ENCODE data around the gene GABRG3. TPM values are rescaled to one million over a fixed set of nuclear protein-coding genes. Genes with fewer than 3 reads are reported as not detected.

Gene GABRG3
- polyA plus RNA-seq, 3 donors, result 0.92 to 2.1 (median 1.2) TPM

DNA sequence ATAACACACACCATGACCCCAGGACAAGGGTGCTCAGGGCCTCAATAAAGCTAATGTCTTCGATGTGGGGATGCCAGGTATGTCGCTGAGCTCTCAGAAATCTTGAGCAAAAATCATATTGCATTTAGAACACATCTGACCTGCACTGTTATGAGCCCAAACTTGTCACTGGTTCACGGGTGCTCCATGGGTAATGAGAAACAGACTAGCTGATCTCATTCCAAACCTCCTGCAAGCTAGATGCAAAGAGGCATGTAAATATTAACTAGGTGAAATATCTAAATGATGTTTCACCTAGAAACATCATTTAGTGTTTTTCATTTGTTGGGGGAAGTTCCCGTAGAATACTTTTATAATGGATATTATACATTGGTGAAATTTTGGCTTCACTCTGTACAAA lies 578.8 kb downstream of the GABRG3 start:
- no peak for DNase-seq (ENCODE audit: extremely low read depth in 1 of 11, low read depth in 9 of 11, low spot score in 4 of 11)

DNA sequence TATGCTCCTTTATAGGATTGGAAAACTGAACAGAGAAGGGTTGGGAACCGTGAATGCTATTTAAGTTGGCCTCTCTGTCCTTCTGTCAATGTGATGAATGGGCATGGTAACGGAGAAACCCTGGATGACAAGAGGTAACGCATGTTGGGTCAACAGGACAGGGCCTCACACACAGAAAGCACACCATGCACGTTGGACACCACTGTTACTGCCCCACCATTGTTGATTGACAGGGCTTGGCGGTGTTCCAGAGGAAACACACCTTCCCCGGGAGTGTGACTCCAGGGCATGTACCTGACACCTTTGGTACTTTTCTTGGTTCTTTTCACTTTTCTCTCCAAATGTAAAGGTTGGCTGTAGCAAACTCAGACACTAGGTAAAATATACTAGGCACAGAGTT lies 579.7 kb downstream of the GABRG3 start:
- no peak for DNase-seq (ENCODE audit: extremely low read depth in 1 of 11, low read depth in 9 of 11, low spot score in 4 of 11)

- DNase-seq (ENCODE audit: extremely low read depth in 1 of 11, low read depth in 9 of 11, low spot score in 4 of 11), result no peak
Observed at GRCh38 chr15:27561816-27562215, 590.8 kb downstream of the GABRG3 start.

DNA sequence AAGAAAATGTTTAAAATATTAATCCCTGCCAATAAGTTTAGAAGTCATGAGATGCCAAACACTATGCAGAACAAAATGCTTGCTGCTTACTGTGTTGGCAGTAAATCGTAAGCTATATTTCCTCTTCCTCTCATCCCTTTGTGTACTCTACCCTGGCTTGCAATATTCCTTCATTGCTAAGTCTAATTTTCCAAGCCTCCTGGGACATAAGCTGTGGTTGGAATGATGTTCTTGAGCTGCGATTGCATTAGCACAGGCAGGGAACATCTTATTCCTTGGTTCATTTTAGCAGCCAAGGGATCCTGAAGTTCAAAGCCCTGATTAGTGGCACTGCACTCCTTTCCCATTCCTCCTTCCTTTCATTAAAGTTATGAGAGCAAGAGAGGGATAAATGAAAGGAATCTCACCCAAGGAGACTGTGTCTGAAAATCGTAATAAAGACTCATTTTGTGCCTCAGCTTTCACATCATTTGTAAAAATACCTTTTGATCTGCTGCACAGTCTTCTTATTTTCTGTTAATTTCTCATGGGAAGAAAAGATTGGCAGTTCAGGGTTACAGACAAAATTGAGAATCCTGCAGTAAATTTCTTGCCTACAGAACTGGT lies 592.9 kb downstream of the GABRG3 start:
- no peak for DNase-seq (ENCODE audit: extremely low read depth in 1 of 11, low read depth in 9 of 11, low spot score in 4 of 11)

DNA sequence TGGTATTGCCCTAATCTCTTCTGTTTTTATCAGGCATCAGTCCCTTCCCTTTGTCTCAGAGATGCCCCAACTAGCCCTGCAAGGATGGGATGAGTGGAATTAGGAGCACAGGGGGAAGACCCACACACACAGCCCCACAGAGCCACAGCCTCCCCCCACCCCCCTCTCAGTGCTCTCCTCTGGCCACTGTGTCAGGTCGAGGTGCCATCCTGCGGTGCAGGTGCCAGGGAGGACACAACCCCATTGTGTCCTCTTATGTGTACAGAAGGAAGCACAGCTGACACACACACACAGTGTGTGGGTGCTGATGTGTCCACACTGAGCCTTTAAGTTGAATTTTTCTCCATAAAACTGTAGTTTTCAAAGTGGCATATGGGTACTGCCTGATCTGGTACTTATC lies 593.7 kb downstream of the GABRG3 start:
- DNase-seq (ENCODE audit: extremely low read depth in 1 of 11, low read depth in 9 of 11, low spot score in 4 of 11), result no peak

- DNase-seq (ENCODE audit: extremely low read depth in 1 of 11, low read depth in 9 of 11, low spot score in 4 of 11), result no peak
Observed at GRCh38 chr15:27570746-27571145, 599.8 kb downstream of the GABRG3 start.

GRCh38 chr15:27573805-27574485 lies 603.0 kb downstream of the GABRG3 start:
- peak in 3 of 11 donors; percentile 4 to 28 (median 11) for DNase-seq (ENCODE audit: extremely low read depth in 1 of 11, low read depth in 9 of 11, low spot score in 4 of 11)

DNA sequence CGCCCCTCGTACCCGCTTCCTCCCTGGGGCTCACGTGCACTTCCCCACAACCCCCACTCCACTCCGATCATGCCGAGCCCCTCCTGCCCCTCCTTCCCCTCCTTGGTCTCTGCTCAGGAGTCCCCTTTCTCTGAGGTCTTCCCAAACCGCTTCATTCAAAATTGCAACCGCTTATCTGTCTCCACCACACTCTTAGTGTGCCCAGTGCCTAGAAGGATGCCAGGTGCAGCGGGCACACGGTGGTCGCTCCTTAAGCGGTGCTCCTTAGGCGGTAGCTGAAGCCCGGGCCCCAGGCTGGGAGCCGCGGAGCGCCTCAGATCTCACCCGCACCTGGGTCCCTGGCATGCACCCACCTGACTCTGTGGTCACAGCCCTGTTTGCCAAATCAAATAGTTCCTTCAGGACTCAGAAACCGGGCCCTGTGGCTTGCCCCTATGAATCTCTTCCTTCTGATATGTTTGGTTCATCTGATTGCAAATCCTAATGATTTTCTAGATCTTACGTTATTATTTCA lies 603.6 kb downstream of the GABRG3 start:
- no peak for DNase-seq (ENCODE audit: extremely low read depth in 1 of 11, low read depth in 9 of 11, low spot score in 4 of 11)

- no peak for DNase-seq (ENCODE audit: extremely low read depth in 1 of 11, low read depth in 9 of 11, low spot score in 4 of 11)
Observed at GRCh38 chr15:27575521-27575920, 604.5 kb downstream of the GABRG3 start.

DNA sequence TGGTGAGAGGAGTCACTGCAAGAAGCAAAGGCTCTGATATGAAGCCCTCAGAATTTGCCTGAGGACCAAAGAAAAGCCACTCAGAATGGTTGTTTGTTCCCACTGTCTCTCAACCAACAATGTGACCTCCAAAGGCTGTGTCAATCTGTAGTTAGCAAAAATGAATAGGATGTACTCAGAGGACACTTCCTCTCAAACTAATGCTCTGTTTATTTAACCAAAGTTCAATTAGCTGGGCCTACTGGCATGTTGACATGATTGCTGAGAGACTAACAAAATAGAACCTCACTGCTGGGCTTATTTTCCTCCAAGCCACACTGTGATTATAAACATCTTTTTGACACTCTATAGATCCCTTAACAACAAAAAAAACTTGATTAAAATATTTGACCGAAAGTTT lies 605.6 kb downstream of the GABRG3 start:
- no peak for DNase-seq (ENCODE audit: extremely low read depth in 1 of 11, low read depth in 9 of 11, low spot score in 4 of 11)

- no peak for DNase-seq (ENCODE audit: extremely low read depth in 1 of 11, low read depth in 9 of 11, low spot score in 4 of 11)
Observed at GRCh38 chr15:27579738-27580137, 608.8 kb downstream of the GABRG3 start.

DNA sequence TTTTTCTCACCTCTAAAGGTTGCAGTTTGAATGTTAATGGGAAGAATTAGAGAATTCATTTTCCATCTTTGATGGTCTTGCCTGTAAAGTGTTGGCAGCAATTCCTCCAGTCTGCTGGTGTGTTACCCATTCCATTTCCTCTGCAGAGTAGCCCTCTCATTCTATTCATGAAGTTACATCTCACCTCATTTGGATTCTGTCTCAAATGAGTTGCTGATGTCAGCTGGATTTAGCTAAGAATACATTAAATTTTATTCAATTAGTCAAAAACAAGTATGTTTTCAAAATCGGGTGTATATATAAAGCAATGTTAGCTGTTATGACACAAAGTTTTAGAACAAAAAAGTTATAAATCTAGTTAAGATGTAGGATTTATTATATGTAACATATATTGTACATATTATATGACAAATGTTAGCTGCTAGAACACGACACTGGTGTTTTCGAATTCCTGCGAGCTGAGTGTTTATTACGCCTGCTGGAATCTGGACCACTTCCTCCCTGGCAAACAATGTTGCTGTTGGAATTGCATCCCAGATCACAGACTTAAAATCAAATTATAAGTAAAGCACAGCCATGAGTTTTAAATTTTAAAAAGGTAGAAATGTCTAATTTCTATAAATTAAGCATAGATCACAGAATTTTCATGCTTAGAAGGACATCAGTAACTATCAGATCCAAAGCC lies 611.9 kb downstream of the GABRG3 start:
- DNase-seq (ENCODE audit: extremely low read depth in 1 of 11, low read depth in 9 of 11, low spot score in 4 of 11), result no peak

DNA sequence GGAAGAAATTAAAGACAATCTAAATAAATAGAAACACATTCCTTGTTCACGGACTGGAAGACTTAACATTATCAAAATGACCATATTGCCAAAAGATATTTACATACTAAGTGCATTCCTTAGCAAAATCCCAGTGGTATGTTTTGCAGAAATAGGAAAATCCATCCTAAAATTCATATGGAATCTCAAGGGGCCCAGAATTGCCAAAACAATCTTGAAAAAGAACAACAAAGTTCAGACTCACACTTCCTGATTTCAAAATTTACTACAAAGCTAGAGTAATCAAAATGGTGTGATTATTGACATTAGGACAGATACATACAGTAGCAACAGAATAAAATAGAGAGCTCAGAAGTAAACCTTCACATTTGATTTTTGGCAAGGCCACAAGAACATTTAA lies 612.7 kb downstream of the GABRG3 start:
- DNase-seq (ENCODE audit: extremely low read depth in 1 of 11, low read depth in 9 of 11, low spot score in 4 of 11), result no peak

- DNase-seq (ENCODE audit: extremely low read depth in 1 of 11, low read depth in 9 of 11, low spot score in 4 of 11), result no peak
Observed at GRCh38 chr15:27585041-27585640, 614.2 kb downstream of the GABRG3 start.

GRCh38 chr15:27587810-27588209 lies 616.8 kb downstream of the GABRG3 start:
- DNase-seq (ENCODE audit: extremely low read depth in 1 of 11, low read depth in 9 of 11, low spot score in 4 of 11), result no peak

DNA sequence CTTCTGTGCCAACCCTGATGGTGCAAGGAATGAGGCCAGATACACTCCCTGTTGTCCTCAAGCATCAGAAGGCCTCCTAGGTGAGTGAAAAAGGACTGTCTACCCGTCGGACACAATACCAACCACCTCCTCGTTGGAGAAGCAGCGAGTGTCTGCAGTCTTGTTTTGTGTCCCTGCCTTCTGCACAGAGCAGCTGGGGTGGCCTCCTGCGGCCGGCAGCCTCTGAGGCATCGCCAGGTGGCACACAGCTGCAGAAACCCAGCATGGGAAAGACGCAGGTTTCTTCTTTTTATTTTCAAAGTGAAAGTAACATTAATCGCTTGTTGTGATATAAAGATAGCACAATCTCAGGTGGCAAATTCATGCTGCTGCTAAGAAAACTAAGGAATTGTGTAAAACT lies 618.3 kb downstream of the GABRG3 start:
- no peak for DNase-seq (ENCODE audit: extremely low read depth in 1 of 11, low read depth in 9 of 11, low spot score in 4 of 11)

DNA sequence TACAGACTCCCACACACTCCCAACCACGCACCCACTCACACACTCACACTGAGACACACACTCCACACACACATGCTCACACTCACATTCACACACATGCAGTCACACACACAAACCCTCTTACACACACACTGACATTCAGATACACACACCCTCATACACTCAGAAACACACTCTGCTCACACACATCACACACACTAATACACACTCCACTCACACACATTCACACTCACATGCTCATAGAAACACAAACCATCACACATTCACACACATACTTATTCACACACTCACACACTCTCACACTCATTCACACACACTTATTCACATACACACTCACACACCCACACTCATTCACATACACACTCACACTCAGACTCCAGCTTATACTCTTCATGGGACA lies 618.8 kb downstream of the GABRG3 start:
- DNase-seq (ENCODE audit: extremely low read depth in 1 of 11, low read depth in 9 of 11, low spot score in 4 of 11), result no peak

Measured in renal cortex interstitium (tissue), 11 donors.